SU-DHL-6 (cell line): ENCODE results near the gene ITPRIPL1.

Experiments
- H2AFZ ChIP-seq: fragments of 200-600 bp; sonication (generic); 2 replicates; pipeline ENCODE4 v1.6.1; 2014; ENCODE audit warnings: low read depth, mild to moderate bottlenecking, moderate library complexity, mixed read lengths, antibody characterized with exemption, low read length; ENCODE audit not compliant: severe bottlenecking
- H3F3A ChIP-seq: fragments of 200-600 bp; shearing (Covaris generic); 2 replicates; pipeline ENCODE4 v1.6.0; 2016; ENCODE audit warnings: antibody characterized with exemption, mild to moderate bottlenecking; ENCODE audit not compliant: insufficient read depth
- H3K27ac ChIP-seq: fragments of 200-600 bp; sonication (generic); 2 replicates; pipeline ENCODE4 v1.5.1; 2016; ENCODE audit warnings: low read depth, mild to moderate bottlenecking, low read length, moderate library complexity, mixed read lengths
- H3K27me3 ChIP-seq: fragments of 200-600 bp; sonication (generic), shearing (Covaris generic); 2 replicates; pipeline ENCODE4 v1.6.0; 2014; ENCODE audit warnings: mild to moderate bottlenecking, low read length
- H3K36me3 ChIP-seq: fragments of 200-600 bp; sonication (generic); 2 replicates; pipeline ENCODE4 v1.6.1; 2014; ENCODE audit warnings: mild to moderate bottlenecking, low read length, mixed read lengths
- H3K4me2 ChIP-seq: fragments of 300-600, 200-600 bp; shearing (Covaris generic), sonication (generic); 2 replicates; pipeline ENCODE4 v1.6.0; 2014; ENCODE audit warnings: low read length, low read depth, mild to moderate bottlenecking; ENCODE audit not compliant: poor library complexity, severe bottlenecking
- H3K4me3 ChIP-seq: fragments of 200-600 bp; sonication (generic); 2 replicates; pipeline ENCODE4 v1.5.1; 2014; ENCODE audit warnings: antibody characterized with exemption, low read length, mild to moderate bottlenecking, mixed read lengths; ENCODE audit not compliant: insufficient read depth, poor library complexity, severe bottlenecking
- H3K79me2 ChIP-seq: fragments of 200-600 bp; sonication (generic); 2 replicates; pipeline ENCODE4 v1.6.1; 2014; ENCODE audit warnings: mild to moderate bottlenecking, low read length, moderate library complexity; ENCODE audit not compliant: insufficient read depth
- H3K9ac ChIP-seq: fragments of 200-600 bp; sonication (generic); 2 replicates; pipeline ENCODE4 v1.7.0; 2014; ENCODE audit warnings: mild to moderate bottlenecking, low read length
- H3K9me2 ChIP-seq: fragments of 200-600 bp; sonication (generic); replicated peaks from 2 replicates; pipeline ENCODE4 v1.6.1; 2014; ENCODE audit warnings: low read length; ENCODE audit not compliant: insufficient read depth
- H3K9me3 ChIP-seq: fragments of 200-600 bp; sonication (generic); 2 replicates; pipeline ENCODE4 v1.6.1; 2014; ENCODE audit warnings: low read length, mixed read lengths; ENCODE audit not compliant: insufficient read depth
- H4K20me1 ChIP-seq: fragments of 200-600 bp; sonication (generic); 2 replicates; pipeline ENCODE4 v1.6.1; 2014; ENCODE audit warnings: low read depth, mild to moderate bottlenecking, antibody characterized with exemption, low read length, moderate library complexity, mixed read lengths
- CTCF ChIP-seq: fragments of 200-600 bp; sonication (generic); IDR thresholded peaks from one replicate; pipeline ENCODE4 v1.5.1; 2017; ENCODE audit warnings: antibody characterized with exemption, mild to moderate bottlenecking, low read length, moderate library complexity; ENCODE audit not compliant: insufficient read depth, poor library complexity, severe bottlenecking
- EZH2phosphoT487 ChIP-seq: fragments of 200-600 bp; sonication (generic), shearing (Covaris generic); conservative IDR thresholded peaks from 2 replicates; pipeline ENCODE4 v1.6.1; 2018; ENCODE audit warnings: mild to moderate bottlenecking, antibody characterized with exemption, low read length, moderate library complexity, mixed read lengths

Gene ITPRIPL1

GRCh38 chr2:96361751-96362150, 36.6 kb downstream of the ITPRIPL1 start:
- Histone ChIP-seq H3K27ac (no peak overlapping the region), H3K9ac (no peak overlapping the region), H3K4me2 (no peak overlapping the region), H3K27me3 (no peaks in the 10 kb centered on the region), H3F3A (no peaks in the 10 kb centered on the region), H3K4me3 (no peak overlapping the region), H3K9me2 (no peaks in the 10 kb centered on the region), H2AFZ (no peak overlapping the region), H3K79me2 (no peaks in the 10 kb centered on the region), H3K9me3 (no peaks in the 10 kb centered on the region), H3K36me3 (peaks cover 53% of the 10 kb centered on the region), H4K20me1 (no peaks in the 10 kb centered on the region)
- no peak for TF ChIP-seq EZH2phosphoT487
- no peak for TF ChIP-seq CTCF

- no peak overlapping the region for H2AFZ ChIP-seq
- H4K20me1 ChIP-seq, result no peaks in the 10 kb centered on the region; the same call in 1 of the 2 replicates
- H3K36me3 ChIP-seq, result peaks cover 44% of the 10 kb centered on the region
- no peak overlapping the region for H3K4me2 ChIP-seq
- no peak overlapping the region for H3K27ac ChIP-seq
- H3K27me3 ChIP-seq, result no peaks in the 10 kb centered on the region
- no peaks in the 10 kb centered on the region for H3F3A ChIP-seq
- no peaks in the 10 kb centered on the region for H3K9me3 ChIP-seq
- H3K79me2 ChIP-seq, result no peaks in the 10 kb centered on the region
- no peak overlapping the region for H3K9ac ChIP-seq
- no peaks in the 10 kb centered on the region for H3K9me2 ChIP-seq
- no peak overlapping the region for H3K4me3 ChIP-seq
- TF ChIP-seq EZH2phosphoT487 (no peak), CTCF (no peak)
These were observed 44.1 kb downstream of the ITPRIPL1 start for GRCh38 chr2:96369186-96369585.

- H3K9me3 ChIP-seq, result peaks cover 9% of the 10 kb centered on the region; the same call in 1 of the 2 replicates
- no peak overlapping the region for H3K4me3 ChIP-seq
- 0 out of 2 replicates have a peak, but pooled peaks cover 6% of the 10 kb centered on the region for H3F3A ChIP-seq
- no peak overlapping the region for H3K9ac ChIP-seq
- no peak overlapping the region for H3K4me2 ChIP-seq
- TF ChIP-seq EZH2phosphoT487, result no peak
- no peak for TF ChIP-seq CTCF
- no peaks in the 10 kb centered on the region for H4K20me1 ChIP-seq
- H3K36me3 ChIP-seq, result peaks cover 8% of the 10 kb centered on the region; the same call in 1 of the 2 replicates
- H3K27me3 ChIP-seq, result no peaks in the 10 kb centered on the region
- H3K27ac ChIP-seq, result no peak overlapping the region
- H3K79me2 ChIP-seq, result no peaks in the 10 kb centered on the region
- H3K9me2 ChIP-seq, result no peaks in the 10 kb centered on the region
- no peak overlapping the region for H2AFZ ChIP-seq
These were observed 49.3 kb downstream of the ITPRIPL1 start for GRCh38 chr2:96374211-96374951.
